A549 (cell line): Measurements from ENCODE around the gene SOX8. TPM values are rescaled to one million over a fixed set of nuclear protein-coding genes. Genes with fewer than 3 reads are reported as not detected.

Source experiments
- ATAC-seq, 2 experiments: fragments of 200-7000 bp in 1 of 2; fragments of >200 bp in 1 of 2; cut with Nextera tagmentation in 1 of 2; cut with Tn5 transposase in 1 of 2; 3 replicates each; pipeline versions ENCODE4 v1.8.0 to v1.9.1; 2018 to 2020; ENCODE audit warnings: mild to moderate bottlenecking in 1 of 2, moderate library complexity in 1 of 2
- CTCF ChIA-PET: fragments of 300-600 bp; sonication (Branson Sonifier 250); formaldehyde crosslinking; extraction: SDS; loops from one replicate; lab custom pipeline; 2021; ENCODE audit warnings: antibody characterized with exemption, inconsistent platforms; lab: Yijun Ruan, JAX
- POLR2A ChIA-PET: fragments of 350-600 bp; formaldehyde crosslinking; extraction: SDS; loops from one replicate; lab custom pipeline; 2021; ENCODE audit warnings: antibody characterized with exemption, inconsistent platforms; lab: Yijun Ruan, JAX
- DNase-seq, 2 experiments: peaks; one replicate each; pipeline versions ENCODE4 v3.0.0 to v3.0.0-alpha.2; 2011 to 2016; ENCODE audit warnings: low read depth in 1 of 2, low spot score in 1 of 2
- FAIRE-seq: peaks from 2 replicates; lab custom pipeline; 2011; peaks lifted over from hg19 to GRCh38; lab: Jason Lieb, UNC
- H3K27ac ChIP-seq, 2 experiments: fragments of >200 bp; sonication (Bioruptor Twin); formaldehyde crosslinking; 3 replicates each; pipeline ENCODE4 v1.5.1; 2016 to 2017
- H3K4me1 ChIP-seq: fragments of >200 bp; sonication (Bioruptor Twin); formaldehyde crosslinking; 3 replicates; pipeline ENCODE4 v1.6.1; 2016
- H3K4me2 ChIP-seq: fragments of >200 bp; sonication (Bioruptor Twin); formaldehyde crosslinking; 3 replicates; pipeline ENCODE4 v1.6.1; 2016
- H3K4me3 ChIP-seq: fragments of >200 bp; sonication (Bioruptor Twin); formaldehyde crosslinking; 3 replicates; pipeline ENCODE4 v1.5.1; 2016
- H3K9me3 ChIP-seq: fragments of >200 bp; sonication (Bioruptor Twin); formaldehyde crosslinking; 3 replicates; pipeline ENCODE4 v1.6.1; 2016
- CBX2 ChIP-seq: fragments of 200-600 bp; sonication (generic); IDR thresholded peaks from 2 replicates; pipeline ENCODE4 v1.6.1; 2016; ENCODE audit warnings: low read depth, mild to moderate bottlenecking, borderline replicate concordance
- CBX8 ChIP-seq: fragments of 200-600 bp; sonication (generic); IDR thresholded peaks from 2 replicates; pipeline ENCODE4 v1.6.1; 2016
- CHD4 ChIP-seq: fragments of 200-600 bp; sonication (generic); IDR thresholded peaks from 2 replicates; pipeline ENCODE4 v1.6.1; 2016; ENCODE audit warnings: antibody characterized with exemption, mild to moderate bottlenecking, borderline replicate concordance
- EHMT2 ChIP-seq: fragments of 200-600 bp; sonication (generic); IDR thresholded peaks from 2 replicates; pipeline ENCODE4 v1.6.1; 2016; ENCODE audit warnings: antibody characterized with exemption, low read depth, mild to moderate bottlenecking, moderate library complexity
- ESRRA ChIP-seq: fragments of 150-350 bp; IDR thresholded peaks from 2 replicates; pipeline ENCODE4 v1.6.1; 2014; ENCODE audit warnings: mild to moderate bottlenecking, low read length, borderline replicate concordance
- HDAC2 ChIP-seq: fragments of 200-600 bp; sonication (generic); IDR thresholded peaks from 2 replicates; pipeline ENCODE4 v1.6.1; 2016
- HEYL ChIP-seq: fragments of 250-450 bp; sonication (Bioruptor Pico); IDR thresholded peaks from 2 replicates; pipeline ENCODE4 v1.8.0; 2021; ENCODE audit warnings: mild to moderate bottlenecking, moderate library complexity
- HOXA7 ChIP-seq: fragments of 250-450 bp; sonication (Bioruptor Pico); IDR thresholded peaks from 2 replicates; pipeline ENCODE4 v1.5.0; 2020; ENCODE audit warnings: mild to moderate bottlenecking, moderate library complexity
- JUN ChIP-seq, 2 experiments: fragments of >200 bp; sonication (Bioruptor Twin); formaldehyde crosslinking; IDR thresholded peaks; 2 replicates in 1 of 2; 3 replicates in 1 of 2; pipeline ENCODE4 v1.6.1; 2016 to 2017
- JUNB ChIP-seq: fragments of >200 bp; sonication (Bioruptor Twin); formaldehyde crosslinking; IDR thresholded peaks from 2 replicates; pipeline ENCODE4 v1.6.1; 2016
- MAZ ChIP-seq: fragments of 150-350 bp; IDR thresholded peaks from 2 replicates; pipeline ENCODE4 v1.6.1; 2014; ENCODE audit warnings: antibody characterized with exemption, low read depth, low read length, borderline replicate concordance
- NR3C1 ChIP-seq: fragments of >200 bp; sonication (Bioruptor Twin); formaldehyde crosslinking; IDR thresholded peaks from 3 replicates; pipeline ENCODE4 v1.6.1; 2017
- RAD21 ChIP-seq, 2 experiments: fragments of >200 bp in 1 of 2; sonication (Bioruptor Twin) in 1 of 2; formaldehyde crosslinking in 1 of 2; IDR thresholded peaks in 1 of 2; conservative IDR thresholded peaks in 1 of 2; 2 replicates in 1 of 2; 3 replicates in 1 of 2; pipeline ENCODE4 v1.6.1; 2012 to 2018; ENCODE audit warnings: inconsistent platforms in 1 of 2
- RARB ChIP-seq: fragments of 250-450 bp; sonication (Bioruptor Pico); IDR thresholded peaks from 2 replicates; pipeline ENCODE4 v1.8.0; 2021; ENCODE audit warnings: mild to moderate bottlenecking, moderate library complexity
- SMC3 ChIP-seq: fragments of >200 bp; sonication (Bioruptor Twin); formaldehyde crosslinking; IDR thresholded peaks from 3 replicates; pipeline ENCODE4 v1.6.1; 2018; ENCODE audit warnings: inconsistent platforms
- SREBF2 ChIP-seq: fragments of 450-650 bp; IDR thresholded peaks from 2 replicates; pipeline ENCODE4 v1.6.1; 2014; ENCODE audit warnings: mild to moderate bottlenecking, moderate library complexity
- TFCP2L1 ChIP-seq: fragments of 250-450 bp; sonication (Bioruptor Pico); IDR thresholded peaks from 2 replicates; pipeline ENCODE4 v1.5.0; 2021; ENCODE audit warnings: mild to moderate bottlenecking
- ZC3H11A ChIP-seq: fragments of 450-650 bp; IDR thresholded peaks from 2 replicates; pipeline ENCODE4 v1.6.1; 2014; ENCODE audit warnings: antibody characterized with exemption, mild to moderate bottlenecking
- ZSCAN20 ChIP-seq: fragments of 250-450 bp; sonication (Bioruptor Pico); IDR thresholded peaks from 2 replicates; pipeline ENCODE4 v1.8.0; 2022; ENCODE audit warnings: mild to moderate bottlenecking, moderate library complexity
- WGBS: methylation state at CpG from one replicate; pipeline ENCODE4 v1.1.6; 2017; ENCODE audit errors: missing lambda C conversion rate; 5-methylcytosine and 5-hydroxymethylcytosine counted together
- polyA plus RNA-seq, 4 experiments: library from polyadenylated mRNA; depleted of rRNA in 3 of 4; stranded (reverse); fragments of >200 nt; fragmentation: RNase III in 1 of 4; extraction: RNeasy Plus Mini Kit Qiagen cat#74134 plus additional on column Dnase treatment in 1 of 4; gene quantifications; 2 replicates in 3 of 4; 3 replicates in 1 of 4; pipeline ENCODE4 v1.2.3, GENCODE V29; 2011 to 2017
- TF ChIP-seq, protein P1 (sequence below): fragments of >200 bp; sonication (Bioruptor Twin); formaldehyde crosslinking; IDR thresholded peaks from 2 replicates; pipeline ENCODE4 v1.6.1; 2016
- TF ChIP-seq, protein P2 (sequence below): fragments of 450-650 bp; IDR thresholded peaks from 2 replicates; pipeline ENCODE4 v1.6.1; 2014; ENCODE audit warnings: antibody characterized with exemption
- TF ChIP-seq, protein P3 (sequence below): IDR thresholded peaks from 2 replicates; pipeline ENCODE4 v1.6.1; 2012
- TF ChIP-seq, protein P4 (sequence below): fragments of 150-350 bp; IDR thresholded peaks from 2 replicates; pipeline ENCODE4 v1.6.1; 2014; ENCODE audit warnings: low read depth, mild to moderate bottlenecking, low read length
- TF ChIP-seq, protein P5 (sequence below): fragments of 250-450 bp; sonication (Bioruptor Pico); IDR thresholded peaks from 2 replicates; pipeline ENCODE4 v1.5.0; 2021; ENCODE audit warnings: mild to moderate bottlenecking, moderate library complexity, borderline replicate concordance

Gene SOX8
- polyA plus RNA-seq, 2 of the 4 experiments (the other 2 are of a cell fraction): 0.06 to 0.22 TPM

DNA sequence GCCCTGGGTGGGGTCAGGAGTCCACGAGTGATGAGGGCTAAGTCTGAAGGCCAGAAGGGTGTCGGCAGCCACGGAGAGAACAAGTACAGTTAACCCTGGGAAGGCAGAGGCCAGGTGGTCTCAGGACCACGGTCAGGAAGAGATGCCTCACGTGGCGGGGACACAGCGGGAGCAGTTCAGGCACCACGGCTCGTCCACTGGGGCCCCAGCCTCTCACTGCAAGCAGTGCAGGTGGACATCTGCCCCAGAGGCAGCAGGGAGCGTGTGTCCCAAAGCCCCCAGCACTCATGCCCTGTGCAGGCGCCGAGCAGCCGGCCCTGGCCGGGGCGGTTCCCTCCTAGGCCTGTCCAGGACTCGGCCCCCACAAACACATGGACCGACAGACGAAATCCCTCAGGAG, 15.5 kb upstream of the SOX8 start (continued):
- no peak for TF ChIP-seq HEYL (CRISPR knock-in tag)

DNA sequence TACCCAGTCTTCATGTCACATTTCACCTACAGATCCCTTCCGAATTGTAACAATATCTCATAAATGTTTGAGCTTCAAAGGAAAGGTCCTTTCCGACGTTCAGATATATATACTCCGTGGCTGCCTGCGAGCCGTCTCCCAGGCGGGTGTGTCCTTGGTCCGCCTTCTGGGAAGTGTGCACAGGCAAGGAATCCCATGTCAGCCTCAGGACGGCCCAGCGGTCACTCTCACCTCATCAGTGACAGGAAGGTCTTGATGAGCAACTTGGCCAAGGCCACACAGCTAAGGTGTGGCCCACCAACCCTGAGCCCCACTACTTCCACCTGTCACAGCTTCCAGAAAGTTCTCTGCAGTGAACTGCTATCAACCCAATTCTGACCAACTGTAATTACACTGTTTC, 15.1 kb upstream of the SOX8 start:
- ATAC-seq (no peak), DNase-seq (no peak), FAIRE-seq (no peak)
- H3K4me2 ChIP-seq: no peak overlapping the region
- 95% methylated on average over 10 of the region's 10 CpGs for WGBS
- H3K9me3 ChIP-seq: peaks cover 16% of the 10 kb centered on the region
- H3K27ac ChIP-seq: no peak overlapping the region
- CTCF ChIA-PET: interaction anchor here (1.6 kb wide), 1 partner anchor 88 kb away, joined by 4 read pairs; no protein-coding TSS in a partner anchor
- no peak overlapping the region for H3K4me3 ChIP-seq
- TF ChIP-seq SMC3: no peak
- no peak for TF ChIP-seq SREBF2
- no peak for TF ChIP-seq HOXA7 (CRISPR knock-in tag)
- TF ChIP-seq CBX2: no peak
- TF ChIP-seq JUN (IDR thresholded peaks at IDR 0.05): no peak
- TF ChIP-seq TFCP2L1: no peak
- no peak for TF ChIP-seq NR3C1
- TF ChIP-seq ESRRA: no peak
- TF ChIP-seq CBX8: no peak
- no peak for TF ChIP-seq ZC3H11A
- TF ChIP-seq, protein P1, sequence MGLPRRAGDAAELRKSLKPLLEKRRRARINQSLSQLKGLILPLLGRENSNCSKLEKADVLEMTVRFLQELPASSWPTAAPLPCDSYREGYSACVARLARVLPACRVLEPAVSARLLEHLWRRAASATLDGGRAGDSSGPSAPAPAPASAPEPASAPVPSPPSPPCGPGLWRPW: no peak
- TF ChIP-seq CHD4: no peak
- TF ChIP-seq MAZ: no peak
- TF ChIP-seq RAD21 (conservative IDR thresholded peaks at IDR 0.05 in 1 of 2, IDR thresholded peaks at IDR 0.05 in 1 of 2): no peak
- TF ChIP-seq, protein P2, sequence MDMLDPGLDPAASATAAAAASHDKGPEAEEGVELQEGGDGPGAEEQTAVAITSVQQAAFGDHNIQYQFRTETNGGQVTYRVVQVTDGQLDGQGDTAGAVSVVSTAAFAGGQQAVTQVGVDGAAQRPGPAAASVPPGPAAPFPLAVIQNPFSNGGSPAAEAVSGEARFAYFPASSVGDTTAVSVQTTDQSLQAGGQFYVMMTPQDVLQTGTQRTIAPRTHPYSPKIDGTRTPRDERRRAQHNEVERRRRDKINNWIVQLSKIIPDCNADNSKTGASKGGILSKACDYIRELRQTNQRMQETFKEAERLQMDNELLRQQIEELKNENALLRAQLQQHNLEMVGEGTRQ: no peak
- TF ChIP-seq, protein P3, sequence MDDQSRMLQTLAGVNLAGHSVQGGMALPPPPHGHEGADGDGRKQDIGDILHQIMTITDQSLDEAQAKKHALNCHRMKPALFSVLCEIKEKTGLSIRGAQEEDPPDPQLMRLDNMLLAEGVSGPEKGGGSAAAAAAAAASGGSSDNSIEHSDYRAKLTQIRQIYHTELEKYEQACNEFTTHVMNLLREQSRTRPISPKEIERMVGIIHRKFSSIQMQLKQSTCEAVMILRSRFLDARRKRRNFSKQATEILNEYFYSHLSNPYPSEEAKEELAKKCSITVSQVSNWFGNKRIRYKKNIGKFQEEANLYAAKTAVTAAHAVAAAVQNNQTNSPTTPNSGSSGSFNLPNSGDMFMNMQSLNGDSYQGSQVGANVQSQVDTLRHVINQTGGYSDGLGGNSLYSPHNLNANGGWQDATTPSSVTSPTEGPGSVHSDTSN: no peak
- TF ChIP-seq HDAC2: no peak
- TF ChIP-seq EHMT2: no peak
- POLR2A ChIA-PET: interaction anchor here (0.6 kb wide), 1 partner anchor 733 kb away, joined by 4 read pairs; no protein-coding TSS in a partner anchor
- H3K4me1 ChIP-seq: 0 out of 3 replicates have a peak, but pooled peaks cover 3% of the 10 kb centered on the region

DNA sequence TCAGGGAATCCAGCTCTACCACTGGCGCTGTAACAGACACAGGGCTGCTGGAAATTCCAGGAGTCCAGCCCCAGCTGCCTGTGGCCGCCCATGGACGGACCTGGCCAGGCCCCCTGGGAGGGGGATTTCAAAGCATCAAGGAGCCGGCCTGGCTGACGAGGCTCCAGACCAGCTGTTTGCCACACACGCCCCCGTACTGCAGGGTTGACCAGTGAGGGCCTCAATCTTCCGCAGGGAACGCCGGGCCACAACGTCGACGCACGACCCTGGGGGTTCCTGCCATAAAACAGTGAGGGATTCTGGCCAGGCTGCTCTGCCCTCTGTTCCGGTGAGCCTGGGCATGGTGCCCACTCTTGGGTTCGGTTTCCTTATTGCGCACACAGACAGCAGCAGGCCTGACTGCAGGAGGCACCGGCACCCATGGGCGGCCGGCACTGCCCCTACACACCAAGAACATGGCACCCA, 14.5 kb upstream of the SOX8 start:
- no peak for ATAC-seq
- WGBS: 99% methylated on average over 9 of the region's 20 CpGs
- no peak overlapping the region for H3K4me3 ChIP-seq

More for the DNA sequence above, 14.5 kb upstream of the SOX8 start:
- DNase-seq (no peak), FAIRE-seq (no peak)
- H3K9me3 ChIP-seq: peaks cover 16% of the 10 kb centered on the region
- POLR2A ChIA-PET: no interaction called here
- H3K4me1 ChIP-seq: 0 out of 3 replicates have a peak, but pooled peaks cover 3% of the 10 kb centered on the region
- TF ChIP-seq, protein P4, sequence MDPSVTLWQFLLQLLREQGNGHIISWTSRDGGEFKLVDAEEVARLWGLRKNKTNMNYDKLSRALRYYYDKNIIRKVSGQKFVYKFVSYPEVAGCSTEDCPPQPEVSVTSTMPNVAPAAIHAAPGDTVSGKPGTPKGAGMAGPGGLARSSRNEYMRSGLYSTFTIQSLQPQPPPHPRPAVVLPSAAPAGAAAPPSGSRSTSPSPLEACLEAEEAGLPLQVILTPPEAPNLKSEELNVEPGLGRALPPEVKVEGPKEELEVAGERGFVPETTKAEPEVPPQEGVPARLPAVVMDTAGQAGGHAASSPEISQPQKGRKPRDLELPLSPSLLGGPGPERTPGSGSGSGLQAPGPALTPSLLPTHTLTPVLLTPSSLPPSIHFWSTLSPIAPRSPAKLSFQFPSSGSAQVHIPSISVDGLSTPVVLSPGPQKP: no peak
- TF ChIP-seq RARB (CRISPR knock-in tag) (no peak), ZSCAN20 (no peak), JUNB (no peak), ESRRA (no peak)
- TF ChIP-seq, protein P5, sequence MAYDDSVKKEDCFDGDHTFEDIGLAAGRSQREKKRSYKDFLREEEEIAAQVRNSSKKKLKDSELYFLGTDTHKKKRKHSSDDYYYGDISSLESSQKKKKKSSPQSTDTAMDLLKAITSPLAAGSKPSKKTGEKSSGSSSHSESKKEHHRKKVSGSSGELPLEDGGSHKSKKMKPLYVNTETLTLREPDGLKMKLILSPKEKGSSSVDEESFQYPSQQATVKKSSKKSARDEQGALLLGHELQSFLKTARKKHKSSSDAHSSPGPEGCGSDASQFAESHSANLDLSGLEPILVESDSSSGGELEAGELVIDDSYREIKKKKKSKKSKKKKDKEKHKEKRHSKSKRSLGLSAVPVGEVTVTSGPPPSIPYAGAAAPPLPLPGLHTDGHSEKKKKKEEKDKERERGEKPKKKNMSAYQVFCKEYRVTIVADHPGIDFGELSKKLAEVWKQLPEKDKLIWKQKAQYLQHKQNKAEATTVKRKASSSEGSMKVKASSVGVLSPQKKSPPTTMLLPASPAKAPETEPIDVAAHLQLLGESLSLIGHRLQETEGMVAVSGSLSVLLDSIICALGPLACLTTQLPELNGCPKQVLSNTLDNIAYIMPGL (CRISPR knock-in tag): no peak
- TF ChIP-seq, protein P1: no peak
- CTCF ChIA-PET: interaction anchor here (1.6 kb wide), 1 partner anchor 88 kb away, joined by 4 read pairs; no protein-coding TSS in a partner anchor
- H3K27ac ChIP-seq: no peak overlapping the region
- no peak overlapping the region for H3K4me2 ChIP-seq
